ENCODE measurements around the gene ZNF239.

The ZNF239 gene

GRCh38 chr10:43574001-43574892, at the start of gene ZNF239:
ZNF239 (minus strand) TSS chr10:43574616; CDS start chr10:43558079, 16,537 bp downstream.
- H3K4me3 ChIP-seq (ENCODE audit: low read depth, low read length) = peak within 1 kb of the TSS; percentile 68
- no peak for TF ChIP-seq CTCF (IDR thresholded peaks at IDR 0.05; ENCODE audit: low read depth, low read length)

- TF ChIP-seq CTCF (IDR thresholded peaks at IDR 0.05; ENCODE audit: low read depth, low read length) = no peak
- peak overlapping the region; percentile 51 for H3K4me3 ChIP-seq (ENCODE audit: low read depth, low read length)
Observed at GRCh38 chr10:43623351-43623750, 48.9 kb upstream of the ZNF239 start.

- no peak for TF ChIP-seq CTCF (IDR thresholded peaks at IDR 0.05; ENCODE audit: low read depth, low read length)
- H3K4me3 ChIP-seq (ENCODE audit: low read depth, low read length) = no peak overlapping the region
Observed at GRCh38 chr10:43622038-43622437, 47.6 kb upstream of the ZNF239 start.

- no peak for TF ChIP-seq CTCF (IDR thresholded peaks at IDR 0.05; ENCODE audit: low read depth, low read length)
Observed at GRCh38 chr10:43619368-43619767, 45.0 kb upstream of the ZNF239 start.

GRCh38 chr10:43616697-43617370, 42.4 kb upstream of the ZNF239 start:
- TF ChIP-seq CTCF (IDR thresholded peaks at IDR 0.05; ENCODE audit: low read depth, low read length) = no peak
- no peak overlapping the region for H3K4me3 ChIP-seq (ENCODE audit: low read depth, low read length)

More at GRCh38 chr10:43619368-43619767, 45.0 kb upstream of the ZNF239 start:
- H3K4me3 ChIP-seq (ENCODE audit: low read depth, low read length) = no peak overlapping the region

GRCh38 chr10:43610636-43611035, 36.2 kb upstream of the ZNF239 start:
- H3K4me3 ChIP-seq (ENCODE audit: low read depth, low read length) = no peak overlapping the region
- TF ChIP-seq CTCF (IDR thresholded peaks at IDR 0.05; ENCODE audit: low read depth, low read length) = no peak

- TF ChIP-seq CTCF (IDR thresholded peaks at IDR 0.05; ENCODE audit: low read depth, low read length) = no peak
- peak overlapping the region; percentile 73 for H3K4me3 ChIP-seq (ENCODE audit: low read depth, low read length)
Observed at GRCh38 chr10:43607199-43607573, 32.8 kb upstream of the ZNF239 start.
